ENCODE results near the gene RNPS1. TPM values are rescaled to one million over a fixed set of nuclear protein-coding genes. Genes with fewer than 3 reads are reported as not detected.

The RNPS1 gene
- 249 and 290 TPM in 2 replicates for total RNA-seq (2014; rRNA removed; shearing (Covaris generic))
- 337 and 357 TPM in 2 replicates for polyA plus RNA-seq (2015; cell fraction: cytosol; rRNA removed)
- polyA plus RNA-seq (2015; cell fraction: nucleus; rRNA removed), result 288 and 334 TPM in 2 replicates

GRCh38 chr16:2267913-2268666 is at the start of gene RNPS1:
TSS of gene RNPS1 (minus strand) at chr16:2268126. CDS start at chr16:2264643, 3,483 bp downstream.
- DNase-seq (ENCODE audit: low read depth), result peak; percentile 93

DNA sequence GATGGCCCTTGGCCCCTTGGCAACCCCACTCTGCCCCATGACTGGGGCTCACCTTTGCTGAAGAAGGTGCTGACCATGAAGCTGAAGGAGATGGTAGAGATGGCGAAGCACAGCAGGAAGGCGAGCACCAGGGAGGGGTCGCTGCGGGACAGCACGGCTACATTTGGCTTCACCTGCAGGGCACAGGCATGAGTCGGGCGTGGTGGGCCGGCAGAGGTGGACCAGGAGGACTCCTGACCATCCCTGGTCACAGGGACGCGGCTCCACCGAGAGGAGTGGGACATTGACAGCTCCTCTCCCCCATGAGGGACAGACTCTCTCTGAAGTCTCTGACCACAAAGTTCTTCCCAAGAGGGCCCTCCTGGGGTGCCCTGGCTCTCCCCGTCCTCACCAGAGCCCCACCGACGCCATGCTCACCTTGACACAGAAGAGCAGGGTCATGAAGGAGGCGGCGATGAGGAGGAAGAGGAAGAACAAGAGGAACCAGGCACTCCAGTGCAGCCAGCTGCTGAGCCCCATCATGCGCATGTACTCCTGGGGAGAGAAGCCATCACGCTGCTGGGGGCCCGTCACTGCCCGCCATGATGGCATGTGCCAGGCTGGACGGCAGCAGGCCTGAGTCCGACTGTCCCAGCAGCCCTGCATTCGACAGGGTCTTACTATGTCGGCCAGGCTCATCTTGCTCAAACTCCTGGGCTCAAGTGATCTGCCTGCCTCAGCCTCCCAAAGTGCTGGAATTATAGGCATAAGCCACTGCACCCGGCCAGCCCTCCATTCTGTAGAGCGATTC is 49.5 kb upstream of the RNPS1 start:
- no peak for DNase-seq (ENCODE audit: low read depth)

DNA sequence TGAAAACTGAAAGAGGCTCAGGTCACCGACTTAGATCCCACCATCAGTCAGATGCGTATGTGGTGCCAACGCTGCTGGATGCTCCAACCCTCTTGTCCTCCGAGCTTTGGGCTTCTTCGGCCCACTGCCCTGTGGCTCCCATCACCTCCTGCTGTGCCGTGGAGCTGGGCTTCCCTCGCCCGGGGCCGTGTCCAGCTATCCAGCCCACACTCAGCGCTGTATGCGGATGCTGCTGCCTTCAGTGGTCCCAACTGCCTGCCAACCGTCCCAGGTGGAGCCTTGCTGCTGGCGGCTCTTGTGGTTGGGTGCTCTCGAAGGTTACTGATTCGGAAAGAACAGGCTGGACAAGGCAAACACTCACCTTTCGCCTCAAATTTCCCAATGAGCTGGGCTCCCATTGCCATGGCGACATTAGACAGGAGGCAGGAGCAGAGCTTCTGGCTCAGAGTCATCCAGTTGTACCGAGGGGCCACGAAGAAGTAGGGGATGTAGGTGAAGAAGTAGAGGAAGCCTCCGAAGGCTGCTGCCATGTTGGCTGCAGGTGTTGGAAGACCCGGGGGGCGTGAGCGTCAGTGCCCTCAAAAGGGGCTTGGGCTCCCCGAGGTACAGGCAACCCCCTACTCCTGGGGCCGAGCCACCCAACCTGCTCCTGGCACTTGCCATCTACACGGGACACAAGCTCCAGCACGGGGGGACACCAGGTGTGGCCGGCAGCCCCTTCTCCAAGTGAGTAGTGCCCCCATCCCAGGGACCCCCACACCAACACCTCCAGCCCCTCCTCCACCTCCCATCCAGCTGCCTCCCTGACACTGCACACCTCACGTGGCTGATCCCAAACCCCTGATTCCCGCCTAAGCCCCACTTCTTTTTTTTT is 40.4 kb upstream of the RNPS1 start:
- no peak for DNase-seq (ENCODE audit: low read depth)

- no peak for DNase-seq (ENCODE audit: low read depth)
Observed at GRCh38 chr16:2299915-2300192, 31.9 kb upstream of the RNPS1 start.

DNA sequence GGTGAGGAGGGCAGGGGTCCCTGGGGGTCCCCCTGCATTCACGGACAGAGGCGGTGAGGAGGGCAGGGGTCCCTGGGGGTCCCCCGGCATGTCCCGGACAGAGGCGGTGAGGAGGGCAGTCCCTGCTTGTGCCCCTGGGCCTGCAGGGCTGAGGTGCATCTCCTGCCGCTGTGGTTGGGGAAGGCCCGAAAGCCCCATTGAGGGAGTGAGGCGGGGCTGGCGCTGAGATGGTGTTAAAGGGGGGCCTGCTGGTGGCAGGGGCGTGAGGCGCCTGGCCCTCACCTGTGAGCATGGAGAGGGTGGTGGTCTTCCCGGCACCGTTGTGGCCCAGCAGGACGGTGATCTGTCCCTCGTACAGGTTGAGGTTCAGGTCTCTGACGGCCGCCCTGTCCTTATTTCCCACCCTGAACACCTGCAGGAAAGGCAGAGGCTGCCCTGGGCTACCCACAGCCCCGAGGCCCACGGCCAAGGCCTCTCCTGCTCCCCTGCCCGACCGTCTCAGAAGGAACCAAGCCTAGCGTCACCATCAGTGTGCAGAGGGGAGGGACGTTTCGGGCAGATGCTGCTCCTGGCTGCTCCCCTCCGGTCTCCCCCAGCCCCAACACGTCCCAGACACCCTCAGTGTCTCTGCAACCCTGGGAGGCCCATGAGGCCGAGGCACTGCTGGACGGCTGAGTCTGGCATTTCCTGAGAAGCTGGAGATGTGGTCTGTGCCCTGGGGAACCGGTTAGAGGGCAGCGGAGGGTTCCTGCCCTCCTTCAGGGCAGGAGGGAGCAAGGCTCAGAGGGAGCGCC is 31.4 kb upstream of the RNPS1 start:
- no peak for DNase-seq (ENCODE audit: low read depth)

- no peak for DNase-seq (ENCODE audit: low read depth)
Observed at GRCh38 chr16:2298621-2299020, 30.7 kb upstream of the RNPS1 start.

DNA sequence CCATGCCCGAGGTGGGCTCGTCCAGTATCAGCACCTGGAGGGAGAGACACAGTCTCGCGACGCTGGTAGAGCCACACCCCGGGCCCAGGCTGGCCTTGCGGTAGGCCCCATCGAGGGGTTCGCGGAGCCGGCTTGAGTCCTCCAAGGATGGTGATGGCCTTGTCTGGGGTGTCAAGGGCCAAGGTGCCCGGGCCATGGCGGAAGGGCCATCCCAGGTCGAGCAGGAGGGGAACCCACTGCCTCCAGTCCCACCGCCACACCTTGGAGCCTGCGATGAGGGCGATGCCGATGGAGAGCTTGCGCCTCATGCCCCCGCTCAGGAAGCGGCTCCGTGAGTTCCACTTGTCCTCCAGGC is 29.6 kb upstream of the RNPS1 start:
- no peak for DNase-seq (ENCODE audit: low read depth)

- DNase-seq (ENCODE audit: low read depth), result peak; percentile 39
Observed at GRCh38 chr16:2296661-2297505, 29.0 kb upstream of the RNPS1 start.

- DNase-seq (ENCODE audit: low read depth), result no peak
Observed at GRCh38 chr16:2295056-2295798, 27.3 kb upstream of the RNPS1 start.

GRCh38 chr16:2292221-2292620 is 24.3 kb upstream of the RNPS1 start:
- DNase-seq (ENCODE audit: low read depth), result no peak

GRCh38 chr16:2289282-2289681 is 21.4 kb upstream of the RNPS1 start:
- DNase-seq (ENCODE audit: low read depth), result no peak

GRCh38 chr16:2288726-2289125 is 20.8 kb upstream of the RNPS1 start:
- no peak for DNase-seq (ENCODE audit: low read depth)

DNA sequence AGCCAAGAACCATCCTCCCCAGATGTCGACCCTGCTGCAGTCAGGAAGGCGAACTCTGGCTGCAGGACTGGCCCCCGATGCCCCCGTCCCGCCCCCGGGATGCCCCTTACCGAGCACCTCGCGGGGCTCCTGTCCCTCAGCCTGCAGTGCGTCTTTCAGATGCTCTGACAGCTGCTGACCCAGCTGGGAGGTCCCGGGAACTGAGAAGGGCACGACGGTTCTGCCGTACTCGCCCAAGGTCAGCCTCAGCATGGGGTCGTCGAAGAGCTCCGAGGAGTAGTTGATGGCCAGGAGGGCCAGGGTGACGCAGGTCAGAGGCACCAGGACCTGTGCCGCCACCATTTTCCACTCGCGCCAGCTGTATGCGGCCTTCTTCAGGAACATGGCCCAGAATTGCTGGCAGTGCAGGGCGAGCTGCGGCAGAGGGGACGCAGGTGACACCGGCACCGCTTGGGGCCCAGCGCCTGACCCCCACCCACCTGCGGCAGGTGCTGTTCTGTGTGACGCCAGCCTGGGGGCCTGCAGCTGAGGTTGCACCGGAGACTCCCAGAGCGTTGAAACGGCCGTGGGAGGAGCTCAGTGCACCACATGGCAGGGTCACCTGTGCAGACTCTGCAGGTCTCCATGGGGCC is 20.1 kb upstream of the RNPS1 start:
- no peak for DNase-seq (ENCODE audit: low read depth)

DNA sequence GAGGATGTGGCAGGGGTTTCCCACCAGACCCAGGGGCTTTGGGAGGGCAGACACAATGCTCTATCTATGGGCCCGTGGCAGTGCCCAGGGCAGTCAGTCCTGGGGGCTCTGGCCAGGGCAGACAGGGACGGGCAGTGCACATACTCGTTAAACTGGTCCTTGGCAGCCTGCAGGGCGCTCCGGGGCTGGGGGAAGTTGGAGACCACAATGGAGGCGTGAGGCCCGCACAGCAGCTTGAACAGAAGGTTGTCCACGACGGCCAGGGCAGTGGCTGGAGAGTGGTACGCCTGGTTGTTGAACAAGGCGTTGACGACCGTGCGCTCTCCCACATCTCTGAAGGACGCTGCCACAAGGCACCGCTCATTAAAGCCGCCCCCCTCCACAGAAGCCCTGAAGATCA is 18.6 kb upstream of the RNPS1 start:
- no peak for DNase-seq (ENCODE audit: low read depth)

- DNase-seq (ENCODE audit: low read depth), result no peak
Observed at GRCh38 chr16:2285731-2286191, 17.8 kb upstream of the RNPS1 start.

DNA sequence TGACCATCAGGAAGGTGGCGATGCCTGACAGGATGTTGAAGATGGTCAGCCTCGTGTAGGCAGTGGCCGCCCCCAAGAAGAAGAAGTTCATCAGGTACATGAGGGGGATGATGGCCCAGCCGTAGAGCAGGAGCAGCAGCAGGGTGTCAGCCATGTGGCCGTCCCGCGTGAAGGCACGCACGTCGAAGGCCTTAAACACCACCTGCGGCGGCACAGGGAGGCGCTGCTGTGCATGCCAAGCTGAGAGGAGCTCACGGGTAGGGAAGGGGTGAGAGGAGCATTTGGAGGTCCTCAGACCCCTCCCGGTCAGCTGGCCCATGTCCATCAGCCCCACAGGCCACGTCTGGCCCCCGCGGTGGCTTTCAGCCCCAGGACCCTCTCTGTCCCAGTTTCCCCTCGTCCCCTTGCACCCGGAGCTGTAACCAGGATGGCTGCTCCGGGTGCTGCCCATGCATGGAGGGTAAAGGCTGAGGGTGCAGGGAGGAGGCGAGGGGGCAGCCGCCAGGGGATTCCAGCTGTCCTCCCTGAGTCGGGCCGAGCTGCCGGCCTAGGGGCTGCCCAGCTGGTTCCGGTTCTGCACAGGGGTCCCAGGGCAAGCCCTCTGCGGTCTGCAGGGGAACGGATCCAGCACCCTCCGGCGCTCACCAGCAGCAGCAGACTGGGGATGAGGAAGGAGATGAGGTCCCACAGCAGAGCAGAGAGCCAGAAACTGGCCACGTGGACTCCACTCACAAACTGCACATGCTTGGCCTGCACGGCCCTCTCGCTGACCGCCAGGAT is 17.1 kb upstream of the RNPS1 start:
- no peak for DNase-seq (ENCODE audit: low read depth)

- no peak for DNase-seq (ENCODE audit: low read depth)
Observed at GRCh38 chr16:2284001-2284770, 16.3 kb upstream of the RNPS1 start.

Measured in HT1080 (cell line).